GM18508 (cell line): Measurements from ENCODE around the gene ACTR6.
"Not testable (repeated sequence)": the region's sequence is repeated elsewhere in the genome, so short reads cannot be mapped to it uniquely, and the experiment has no call there.

Experiments used
- ATAC-seq: cut with Tn5 transposase; IDR thresholded peaks from one replicate; pipeline ENCODE4 v1.9.1; 2021; ENCODE audit warnings: moderate number of reproducible peaks; ENCODE audit not compliant: insufficient read depth, unreplicated experiment

ACTR6 gene

DNA sequence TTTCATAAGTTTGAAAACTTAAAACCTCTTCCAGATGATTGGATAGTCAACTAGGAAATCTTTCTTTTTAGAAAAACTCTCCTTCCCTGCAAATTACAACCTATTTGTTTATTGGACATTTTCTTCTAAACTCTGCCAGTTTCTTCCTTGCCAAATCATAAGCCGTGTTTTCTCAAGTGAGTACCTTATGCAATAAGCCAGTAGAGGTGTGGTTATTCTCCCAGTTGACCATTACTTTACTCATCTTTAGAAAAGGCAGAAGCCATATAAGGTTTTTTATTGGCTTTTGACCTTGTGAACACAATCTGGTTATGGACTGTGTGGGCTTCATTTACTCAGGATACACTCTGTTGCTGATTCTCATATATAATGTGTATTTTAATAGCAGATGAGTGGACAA is 14.6 kb downstream of the ACTR6 start:
- no peak for ATAC-seq

DNA sequence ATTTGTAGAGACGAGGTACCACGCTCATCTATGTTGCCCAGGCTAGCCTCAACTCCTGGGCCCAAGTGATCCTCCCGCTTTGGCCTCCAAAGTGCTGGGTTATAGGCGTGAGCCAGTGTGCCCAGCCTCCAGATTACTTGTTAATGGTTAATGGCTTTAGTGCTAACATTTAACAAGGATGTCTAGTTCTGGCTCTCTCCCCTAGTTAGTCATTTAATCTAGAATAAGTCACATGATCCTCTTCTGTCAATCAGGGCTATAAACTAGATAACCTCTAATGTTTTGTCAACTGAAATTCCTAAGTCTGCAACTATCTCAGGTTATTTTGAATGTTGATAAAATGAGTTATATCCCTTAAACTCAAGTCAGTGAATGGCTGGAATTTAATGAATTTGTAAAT is 15.7 kb downstream of the ACTR6 start:
- no peak for ATAC-seq

DNA sequence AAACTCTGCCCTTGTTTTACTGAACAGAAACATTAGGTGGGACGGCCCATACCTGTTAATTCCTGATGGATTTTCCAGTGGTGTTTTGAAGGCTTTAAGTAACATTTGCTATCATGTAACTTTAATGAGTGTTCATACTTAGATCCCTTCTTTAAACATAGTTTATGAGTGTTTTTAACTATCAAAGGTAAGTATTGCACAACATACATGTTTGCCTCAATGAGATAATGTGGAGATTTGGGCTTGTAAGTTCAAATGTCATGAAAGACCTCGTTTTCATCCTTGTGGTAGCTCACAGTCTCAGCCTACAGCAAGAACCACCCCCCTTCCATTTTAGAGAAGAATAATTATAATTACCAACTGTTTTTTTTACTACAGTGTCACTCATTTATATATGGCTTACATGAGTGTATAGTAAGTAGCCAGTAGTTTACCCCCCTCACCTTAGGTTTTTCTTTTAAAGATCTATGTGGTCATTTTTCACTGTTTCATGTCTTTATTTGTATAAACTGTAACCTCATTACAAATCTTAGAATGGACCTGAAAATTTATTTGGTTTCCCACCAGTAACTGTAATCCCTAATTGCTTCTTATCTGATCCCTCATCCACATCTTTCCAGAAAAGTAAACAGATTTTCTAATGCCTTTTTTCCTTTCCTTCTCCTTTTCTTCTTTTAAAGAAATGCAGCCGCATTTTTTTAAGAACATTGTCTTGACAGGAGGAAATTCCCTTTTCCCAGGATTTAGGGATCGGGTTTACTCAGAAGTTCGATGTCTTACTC is 18.9 kb downstream of the ACTR6 start:
- no peak for ATAC-seq

DNA sequence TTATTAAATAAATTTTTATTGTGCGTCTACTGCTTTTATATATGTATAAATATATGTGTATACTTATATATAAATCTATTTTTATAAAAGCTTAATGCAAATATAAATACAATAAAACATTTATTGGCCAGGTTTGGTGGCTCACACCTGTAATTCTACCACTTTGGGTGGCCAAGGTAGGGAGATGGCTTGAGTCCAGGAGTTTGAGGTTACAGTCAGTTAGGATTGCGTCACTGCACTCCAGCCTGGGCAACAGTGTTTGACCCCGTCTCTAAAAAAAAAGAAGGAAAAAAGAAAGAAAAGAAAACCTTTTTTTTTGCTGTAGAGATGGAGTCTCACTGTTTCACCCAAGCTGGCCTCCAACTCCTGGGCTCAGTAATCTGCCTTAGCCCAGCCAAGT is 20.9 kb downstream of the ACTR6 start:
- ATAC-seq = no peak

DNA sequence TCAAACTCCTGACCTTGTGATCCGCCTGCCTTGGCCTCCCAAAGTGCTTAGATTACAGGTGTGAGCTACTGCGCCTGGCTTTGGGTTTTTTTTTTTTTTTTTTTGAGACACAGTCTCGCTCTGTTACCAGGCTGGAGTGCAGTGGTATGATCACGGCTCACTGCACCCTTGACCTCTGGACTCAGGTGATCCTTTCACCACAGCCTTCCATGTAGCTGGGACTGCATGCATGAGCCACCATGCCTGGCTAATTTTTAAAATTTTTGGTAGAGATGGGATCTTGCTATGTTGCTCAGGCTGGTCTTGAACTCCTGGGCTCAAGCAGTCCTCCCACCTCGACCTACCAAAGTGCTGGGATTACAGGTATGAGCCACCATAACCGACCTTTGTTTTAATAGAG is 21.6 kb downstream of the ACTR6 start:
- ATAC-seq = not testable (repeated sequence)

DNA sequence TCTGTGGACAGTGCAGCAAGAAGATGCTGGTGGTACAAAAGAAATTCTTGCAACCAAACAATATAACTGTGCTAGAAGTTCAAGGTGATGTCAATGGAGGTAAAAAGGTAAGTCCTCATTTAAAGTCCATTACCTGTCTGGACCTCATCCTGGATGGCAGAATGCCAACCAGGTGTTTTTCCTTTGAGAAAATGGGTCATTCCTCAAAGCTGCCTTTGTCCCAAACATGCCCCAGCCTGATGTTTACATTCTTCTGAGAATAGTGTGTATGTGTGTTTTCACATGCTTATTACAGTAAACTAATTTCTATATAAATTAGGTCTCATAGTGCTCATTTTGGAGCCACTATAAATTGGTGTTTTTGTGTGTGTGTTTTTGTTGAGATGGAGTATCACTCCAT is 24.9 kb downstream of the ACTR6 start:
- no peak for ATAC-seq

DNA sequence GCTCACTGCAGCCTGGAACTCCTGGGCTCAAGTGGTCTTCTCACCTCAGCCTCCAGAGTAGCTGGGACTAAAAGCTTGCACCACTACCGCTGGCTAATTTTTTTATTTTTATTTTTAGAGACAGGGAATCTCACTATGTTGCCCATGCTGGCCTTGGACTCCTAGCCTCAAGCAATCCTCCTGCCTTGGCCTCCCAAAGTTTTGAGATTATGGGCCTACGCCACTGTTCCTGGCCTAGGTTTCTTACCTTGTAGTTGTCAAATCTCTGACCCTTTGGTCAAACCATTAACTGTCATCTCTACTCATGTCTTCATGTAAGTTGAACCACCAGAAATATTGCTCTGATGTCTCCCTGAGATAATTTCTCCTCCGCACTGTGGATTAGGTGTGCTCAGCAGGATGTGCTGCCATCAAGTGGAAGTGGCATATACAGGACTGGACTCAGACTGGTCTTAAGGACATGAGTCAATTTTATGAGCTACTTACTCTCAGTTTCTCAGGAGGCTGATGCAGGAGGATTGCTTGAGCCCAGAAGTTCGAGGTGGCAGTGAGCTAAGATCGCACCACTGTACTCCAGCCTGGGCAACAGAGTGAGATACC is 28.5 kb downstream of the ACTR6 start:
- ATAC-seq = no peak

DNA sequence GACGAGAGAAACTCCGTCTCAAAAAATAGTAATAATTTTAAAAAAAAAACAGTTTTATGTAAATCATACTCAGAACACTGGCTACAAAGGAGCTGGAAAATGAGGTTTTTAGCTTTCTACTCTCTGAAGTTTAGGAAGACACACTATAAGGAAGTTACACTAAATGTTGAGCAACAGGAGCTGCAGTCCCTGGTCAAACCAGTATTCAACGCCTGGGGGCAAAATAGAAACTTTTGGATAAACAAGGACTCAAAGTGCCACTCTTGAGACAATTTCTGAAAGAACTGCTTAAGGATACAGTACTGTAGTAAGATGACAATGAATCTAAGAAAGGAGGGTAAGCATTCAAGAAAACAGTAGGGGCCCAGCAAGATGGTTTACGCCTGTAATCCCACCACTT is 29.3 kb downstream of the ACTR6 start:
- no peak for ATAC-seq

DNA sequence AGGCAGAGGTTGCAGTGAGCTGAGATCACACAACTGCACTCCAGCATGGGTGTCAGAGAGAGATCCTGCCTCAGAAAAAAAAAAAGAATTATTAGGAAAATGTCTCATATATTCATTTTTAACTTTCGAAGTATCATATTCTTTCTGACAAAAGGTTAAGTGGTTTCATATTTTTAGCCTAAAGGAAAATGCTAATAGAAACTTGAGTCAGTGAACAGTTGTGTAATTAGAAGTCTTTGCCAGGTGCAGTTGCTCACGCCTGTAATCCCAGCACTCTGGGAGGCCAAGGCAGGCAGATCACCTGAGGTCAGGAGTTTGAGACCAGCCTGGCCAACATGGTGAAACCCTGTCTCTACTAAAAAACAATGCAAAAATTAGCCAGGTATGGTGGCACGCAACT is 31.3 kb downstream of the ACTR6 start:
- ATAC-seq = not testable (repeated sequence)

DNA sequence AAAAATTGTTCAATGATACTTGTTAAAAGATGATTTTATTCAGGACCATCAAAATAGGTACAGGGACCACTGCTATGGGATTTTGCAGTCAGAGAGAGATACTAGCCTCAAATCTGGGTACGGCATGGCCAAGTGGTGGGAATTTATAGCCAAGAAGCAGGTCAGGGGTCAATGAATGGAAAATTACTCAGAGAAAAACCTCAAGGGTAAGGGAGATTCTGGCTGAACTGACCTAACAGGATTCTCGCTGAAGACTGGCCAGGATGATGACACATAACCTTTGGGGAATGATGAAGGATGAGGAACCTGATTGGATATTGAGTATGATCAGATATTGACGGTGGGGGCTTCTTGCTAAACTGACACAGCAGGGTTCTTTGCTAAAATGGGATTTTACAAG is 33.6 kb downstream of the ACTR6 start:
- no peak for ATAC-seq

DNA sequence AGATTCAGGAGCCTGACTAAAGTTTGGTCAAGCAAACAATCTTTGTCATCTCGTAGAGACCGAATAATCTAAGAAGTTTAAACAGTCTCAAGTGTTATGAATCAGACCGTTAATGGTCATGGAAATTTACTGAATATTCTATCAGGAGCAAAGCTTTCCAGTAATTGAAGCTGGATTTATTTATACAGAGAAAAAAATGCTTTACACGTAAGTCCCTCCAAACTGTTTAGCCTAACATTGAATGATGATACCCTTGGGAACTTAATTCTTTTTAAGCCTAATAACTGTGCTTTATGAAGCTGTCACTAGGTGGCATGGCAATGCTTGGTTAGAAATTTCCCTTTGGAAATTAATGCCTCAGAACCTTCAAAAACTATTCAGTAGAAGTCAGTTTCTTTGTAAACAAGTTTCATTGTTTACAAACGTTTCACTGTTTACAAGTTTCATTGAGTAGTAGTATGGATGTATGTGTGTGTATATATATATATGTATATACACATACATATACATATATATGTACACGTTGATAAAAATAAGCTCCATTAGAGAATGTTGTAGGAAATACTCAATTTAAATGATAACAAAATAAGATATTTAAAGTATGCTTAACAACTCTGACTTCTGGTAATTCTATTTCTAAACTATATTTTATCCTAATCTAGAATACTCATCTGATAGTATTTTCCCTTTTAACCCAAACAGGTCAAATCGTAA is 34.1 kb downstream of the ACTR6 start:
- ATAC-seq = no peak

DNA sequence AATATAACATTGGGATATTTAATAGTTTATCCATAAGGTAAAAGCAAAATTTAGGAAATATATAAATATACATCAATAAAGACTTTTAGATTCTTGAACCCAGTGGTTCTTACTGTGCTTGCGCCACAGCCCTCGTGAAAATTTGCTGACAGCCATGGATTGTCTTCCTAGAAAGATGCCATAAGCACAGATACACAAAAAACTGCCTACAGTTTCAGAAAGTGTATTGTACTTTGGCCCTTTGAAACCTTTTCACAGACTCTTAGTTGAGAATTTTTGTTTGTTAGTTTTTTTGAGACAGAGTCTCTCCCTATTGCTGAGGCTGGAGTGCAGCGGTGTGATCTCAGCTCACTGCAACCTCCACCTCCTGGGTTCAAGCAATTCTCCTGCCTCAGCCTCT is 38.2 kb downstream of the ACTR6 start:
- no peak for ATAC-seq

DNA sequence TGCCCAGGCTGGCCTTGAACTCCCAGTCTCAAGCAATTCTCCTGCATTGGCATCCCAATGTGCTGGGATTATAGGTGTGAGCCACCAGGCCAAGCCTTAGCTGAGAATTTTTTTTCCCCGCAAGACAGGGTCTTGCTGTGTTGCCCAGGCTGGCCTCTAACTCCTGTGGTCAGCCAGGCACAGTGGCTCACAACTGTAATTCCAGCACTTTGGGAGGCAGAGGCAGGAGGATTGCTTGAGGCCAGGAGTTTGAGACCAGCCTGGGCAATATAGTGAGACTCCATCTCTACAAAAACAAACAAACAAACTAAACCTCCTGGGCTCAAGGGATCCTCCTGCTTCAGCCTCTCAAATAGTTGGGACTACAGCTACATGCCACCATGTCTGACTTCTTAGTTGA is 39.0 kb downstream of the ACTR6 start:
- no peak for ATAC-seq

DNA sequence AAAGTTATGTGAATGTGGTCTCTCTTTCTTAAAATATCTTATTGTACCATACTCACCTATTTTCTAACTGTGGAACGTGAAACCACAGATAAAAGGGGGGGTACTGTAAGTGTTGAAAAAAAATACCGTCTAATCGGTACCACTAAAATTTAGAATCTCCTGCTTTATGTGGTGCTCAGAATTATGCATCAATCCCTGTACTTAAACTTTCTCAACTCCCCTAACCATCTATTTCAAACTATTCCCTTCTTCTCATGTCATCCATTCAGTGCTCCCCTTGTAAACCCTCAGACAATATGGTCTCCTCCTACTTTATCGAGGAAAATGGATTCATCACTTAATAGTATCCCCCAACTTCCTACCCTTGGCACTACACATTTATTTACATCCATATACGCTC is 42.5 kb downstream of the ACTR6 start:
- ATAC-seq = no peak

DNA sequence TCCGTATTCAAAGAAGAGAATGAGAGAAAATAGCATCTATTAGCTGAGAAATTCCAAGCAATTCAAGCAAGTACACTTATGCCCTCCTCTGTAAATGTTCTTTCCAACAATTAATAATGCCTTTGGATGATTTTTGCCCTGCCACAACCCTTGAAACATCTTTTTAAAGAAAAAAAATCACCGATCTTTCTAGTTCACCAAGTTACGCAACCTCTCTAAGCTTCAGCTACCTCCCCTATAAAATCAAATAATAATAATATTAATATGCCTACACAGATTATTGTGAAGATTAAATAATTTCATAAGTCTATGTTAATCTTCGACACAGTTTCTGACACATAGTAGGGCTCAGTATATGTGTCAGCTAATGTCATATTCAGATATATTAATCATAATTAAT is 47.1 kb downstream of the ACTR6 start:
- no peak for ATAC-seq

DNA sequence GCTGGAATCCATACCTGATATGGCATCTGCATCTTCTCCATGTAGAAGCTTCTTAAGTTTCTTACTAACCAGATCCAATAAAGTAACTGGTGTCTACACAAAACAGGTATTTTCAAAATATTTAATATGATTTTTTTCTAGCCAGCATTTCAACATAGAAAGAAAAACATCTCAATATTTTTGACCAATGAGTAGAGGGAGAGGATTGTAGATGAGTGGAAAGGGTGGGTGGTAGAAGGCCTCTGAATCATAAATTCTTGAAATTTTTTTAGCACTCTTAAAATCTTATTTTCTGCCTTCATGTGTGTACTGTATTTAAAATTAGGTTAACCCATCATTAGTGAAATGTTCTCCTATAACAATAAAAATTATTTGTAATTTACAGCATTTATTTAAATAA is 48.3 kb downstream of the ACTR6 start:
- no peak for ATAC-seq

DNA sequence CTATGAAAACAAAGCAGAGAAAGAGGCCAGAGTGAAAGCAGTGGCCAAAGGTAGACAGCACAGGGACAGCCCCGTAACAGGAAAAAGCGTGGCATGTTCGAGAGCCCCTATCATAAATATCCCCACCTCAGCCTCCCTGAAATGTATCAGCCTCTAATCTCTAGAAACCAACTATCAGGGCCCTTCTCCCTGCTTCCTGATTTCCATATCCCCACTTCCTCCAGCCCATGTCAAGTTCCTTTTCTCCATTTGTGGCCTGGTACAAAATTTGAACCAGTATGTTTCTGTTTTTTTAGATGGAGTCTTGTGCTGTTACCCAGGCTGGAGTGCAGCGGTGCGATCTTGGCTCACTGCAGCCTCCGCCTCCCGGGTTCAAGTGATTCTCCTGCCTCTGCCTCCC is 49.3 kb downstream of the ACTR6 start:
- no peak for ATAC-seq

DNA sequence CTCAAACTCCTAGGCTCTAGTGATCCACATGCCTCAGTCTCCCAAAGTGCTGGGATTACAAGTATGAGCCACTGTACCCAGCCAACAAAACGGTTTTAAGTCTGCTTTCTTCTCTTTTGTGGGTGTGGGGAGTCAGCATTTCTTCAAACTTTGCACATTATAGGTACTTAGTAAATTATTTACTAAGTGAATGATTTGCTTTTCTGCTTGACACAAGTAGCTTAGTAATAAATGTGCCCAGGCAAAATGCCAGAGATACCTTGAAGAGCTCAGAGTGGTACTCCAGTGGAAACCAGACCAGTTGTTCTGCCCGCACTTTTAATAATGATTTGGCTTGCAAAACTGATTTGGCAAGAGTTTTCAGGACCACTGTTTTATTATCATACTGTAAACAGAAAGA is 51.3 kb downstream of the ACTR6 start:
- ATAC-seq = no peak

DNA sequence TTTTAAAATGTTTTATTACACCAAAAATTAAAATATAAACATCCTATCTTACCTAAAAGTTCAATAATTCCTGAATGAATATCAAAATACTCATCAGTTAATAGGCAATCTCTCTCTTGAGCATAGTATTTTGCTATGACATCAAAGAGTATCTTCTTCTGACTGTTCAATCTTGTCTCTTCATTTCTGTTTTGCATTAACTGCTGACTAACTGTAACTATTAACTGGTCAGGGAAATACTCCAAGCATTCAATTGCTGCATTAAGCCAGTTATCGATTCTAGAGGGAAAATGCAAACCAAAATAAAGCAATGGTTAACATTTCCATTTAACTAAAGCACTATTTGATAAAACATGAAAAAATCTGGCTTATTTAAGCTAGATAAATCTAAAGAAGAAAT is 52.8 kb downstream of the ACTR6 start:
- no peak for ATAC-seq

DNA sequence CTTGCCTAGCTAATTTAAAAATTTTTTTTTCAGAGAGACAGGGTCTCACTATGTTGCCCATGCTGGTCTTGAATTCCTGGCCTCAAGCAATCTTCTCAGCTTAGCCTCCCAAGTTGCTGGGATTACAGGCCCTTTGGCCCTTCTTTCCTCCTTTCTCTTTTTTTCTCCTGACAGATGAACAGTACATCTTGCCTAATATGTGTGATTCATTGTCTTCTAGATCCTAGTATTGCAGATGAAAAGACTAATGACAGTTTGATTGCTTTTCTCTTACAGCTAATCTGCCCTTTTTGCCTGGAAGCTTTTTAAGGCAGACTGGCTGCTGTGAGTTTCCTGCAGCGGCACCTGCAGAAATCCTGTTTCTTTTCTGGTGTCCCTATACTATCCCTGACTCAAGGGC is 54.3 kb downstream of the ACTR6 start:
- no peak for ATAC-seq

DNA sequence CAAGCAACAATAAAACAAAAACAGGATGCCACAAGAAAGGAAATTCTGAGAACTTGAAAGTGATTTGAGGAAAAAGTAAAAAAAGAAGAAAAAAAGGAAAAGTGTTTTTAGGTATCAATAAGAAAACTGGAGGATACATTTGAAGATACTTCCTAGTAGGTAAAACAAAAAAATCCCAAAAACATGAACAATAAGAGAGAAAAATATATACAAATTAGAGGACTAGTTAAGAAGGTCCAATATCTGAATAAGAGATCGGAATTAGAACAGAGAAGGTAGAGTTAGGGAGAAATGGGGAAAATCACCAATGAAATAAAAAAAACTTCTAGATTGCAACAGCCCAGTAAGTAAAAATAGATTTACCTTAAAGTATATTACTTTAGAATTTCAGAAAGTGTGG is 57.5 kb downstream of the ACTR6 start:
- no peak for ATAC-seq

DNA sequence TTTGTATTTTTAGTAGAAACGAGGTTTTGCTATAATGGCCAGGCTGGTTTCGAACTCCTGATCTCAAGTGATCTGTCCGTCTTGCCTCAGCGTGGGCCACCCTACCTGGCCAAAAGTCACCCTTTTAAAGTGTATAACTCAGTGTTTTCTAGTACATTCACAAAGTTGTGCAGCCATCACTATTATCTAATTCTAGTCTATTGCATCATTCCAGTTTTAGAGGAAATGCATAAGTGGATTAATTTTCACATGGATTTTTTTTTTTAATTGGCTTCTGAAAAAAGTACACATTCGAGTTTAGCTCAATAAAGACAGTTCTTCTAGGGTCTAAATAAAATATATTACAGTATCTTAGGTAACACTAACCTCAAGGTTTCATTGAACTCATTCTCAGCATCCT is 62.5 kb downstream of the ACTR6 start:
- no peak for ATAC-seq
